Measurements from ENCODE around the gene PDPN.

DNA sequence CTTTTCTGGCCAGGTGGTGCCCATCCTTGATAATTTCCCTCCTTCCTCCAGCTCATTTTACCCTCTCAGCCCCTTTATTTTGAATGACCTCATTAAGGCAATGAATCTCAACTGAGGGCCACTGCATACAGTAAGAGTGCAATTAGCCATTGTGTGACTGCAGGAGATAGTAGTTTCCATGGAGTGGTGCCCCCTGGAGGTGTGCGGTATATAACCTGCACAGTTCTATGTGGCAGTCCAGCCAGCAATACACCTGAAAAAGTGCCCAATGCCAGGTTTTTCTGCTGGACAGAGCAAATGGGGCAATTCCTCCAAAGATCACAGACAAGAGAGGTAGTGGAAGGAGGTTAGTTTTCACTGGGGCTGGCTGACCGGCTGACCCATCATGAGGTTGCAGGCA lies 43.9 kb upstream of the PDPN start:
- TF ChIP-seq, protein P1, sequence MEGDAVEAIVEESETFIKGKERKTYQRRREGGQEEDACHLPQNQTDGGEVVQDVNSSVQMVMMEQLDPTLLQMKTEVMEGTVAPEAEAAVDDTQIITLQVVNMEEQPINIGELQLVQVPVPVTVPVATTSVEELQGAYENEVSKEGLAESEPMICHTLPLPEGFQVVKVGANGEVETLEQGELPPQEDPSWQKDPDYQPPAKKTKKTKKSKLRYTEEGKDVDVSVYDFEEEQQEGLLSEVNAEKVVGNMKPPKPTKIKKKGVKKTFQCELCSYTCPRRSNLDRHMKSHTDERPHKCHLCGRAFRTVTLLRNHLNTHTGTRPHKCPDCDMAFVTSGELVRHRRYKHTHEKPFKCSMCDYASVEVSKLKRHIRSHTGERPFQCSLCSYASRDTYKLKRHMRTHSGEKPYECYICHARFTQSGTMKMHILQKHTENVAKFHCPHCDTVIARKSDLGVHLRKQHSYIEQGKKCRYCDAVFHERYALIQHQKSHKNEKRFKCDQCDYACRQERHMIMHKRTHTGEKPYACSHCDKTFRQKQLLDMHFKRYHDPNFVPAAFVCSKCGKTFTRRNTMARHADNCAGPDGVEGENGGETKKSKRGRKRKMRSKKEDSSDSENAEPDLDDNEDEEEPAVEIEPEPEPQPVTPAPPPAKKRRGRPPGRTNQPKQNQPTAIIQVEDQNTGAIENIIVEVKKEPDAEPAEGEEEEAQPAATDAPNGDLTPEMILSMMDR (IDR thresholded peaks at IDR 0.05) = no peak
- no peak for TF ChIP-seq POLR2A (IDR thresholded peaks at IDR 0.05)

All from testis (tissue), 2 donors.